ENCODE measurements around the gene COMMD4.
"Not testable (repeated sequence)": the region's sequence is repeated elsewhere in the genome, so short reads cannot be mapped to it uniquely, and the experiment has no call there.

Gene COMMD4

DNA sequence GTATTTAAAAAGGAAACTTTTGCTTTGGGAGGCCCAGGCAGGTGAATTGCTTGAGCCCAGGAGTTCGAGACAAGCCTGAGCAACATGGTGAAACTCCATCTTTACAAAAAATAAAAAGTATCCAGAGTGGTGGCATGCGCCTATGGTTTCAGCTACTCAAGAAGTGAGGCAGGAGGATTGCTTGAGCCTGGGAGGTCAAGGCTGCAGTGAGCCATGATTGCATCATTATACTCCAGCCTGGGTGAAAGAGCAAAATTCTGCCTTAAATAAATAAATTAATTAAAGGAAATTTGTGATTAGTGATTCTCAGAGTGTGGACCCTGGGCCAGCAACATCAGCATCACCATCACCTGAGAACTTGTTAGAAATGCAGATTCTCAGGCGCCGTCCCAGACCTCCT is 9.9 kb upstream of the COMMD4 start:
- CTCF ChIA-PET = interaction anchor here (0.6 kb wide), 1 partner anchor 305 kb away, joined by 3 read pairs; no protein-coding TSS in a partner anchor
- TF ChIP-seq, protein P1, sequence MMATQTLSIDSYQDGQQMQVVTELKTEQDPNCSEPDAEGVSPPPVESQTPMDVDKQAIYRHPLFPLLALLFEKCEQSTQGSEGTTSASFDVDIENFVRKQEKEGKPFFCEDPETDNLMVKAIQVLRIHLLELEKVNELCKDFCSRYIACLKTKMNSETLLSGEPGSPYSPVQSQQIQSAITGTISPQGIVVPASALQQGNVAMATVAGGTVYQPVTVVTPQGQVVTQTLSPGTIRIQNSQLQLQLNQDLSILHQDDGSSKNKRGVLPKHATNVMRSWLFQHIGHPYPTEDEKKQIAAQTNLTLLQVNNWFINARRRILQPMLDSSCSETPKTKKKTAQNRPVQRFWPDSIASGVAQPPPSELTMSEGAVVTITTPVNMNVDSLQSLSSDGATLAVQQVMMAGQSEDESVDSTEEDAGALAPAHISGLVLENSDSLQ (IDR thresholded peaks at IDR 0.05) = no peak
- no peak for TF ChIP-seq SP1 (IDR thresholded peaks at IDR 0.05)
- no peak for TF ChIP-seq FOXA1 (IDR thresholded peaks at IDR 0.05)
- TF ChIP-seq FOXK2 (IDR thresholded peaks at IDR 0.05) = no peak
- no peak for TF ChIP-seq ZNF384 (IDR thresholded peaks at IDR 0.05)
- DNase-seq (ENCODE audit: extremely low spot score) = no peak
- POLR2A ChIA-PET = no interaction called here

DNA sequence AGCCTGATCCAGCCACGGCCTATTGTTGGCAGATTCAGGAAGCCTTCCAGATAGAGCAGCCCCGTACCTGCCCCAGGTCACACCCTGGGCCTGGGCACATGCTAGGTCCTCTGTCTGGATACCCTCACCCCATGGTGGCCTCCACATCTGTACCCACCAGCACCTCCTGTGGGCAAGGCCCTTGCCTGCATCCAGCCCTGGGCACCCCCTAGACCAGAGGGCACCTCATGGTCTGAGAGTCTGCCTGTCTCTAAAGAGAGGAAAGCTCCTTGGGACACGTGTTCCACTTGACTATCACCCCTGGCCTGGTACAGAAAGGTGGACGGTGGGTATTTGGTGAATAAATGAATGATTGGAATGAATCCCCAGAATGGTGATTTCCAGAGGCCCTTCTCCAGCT is 8.9 kb upstream of the COMMD4 start:
- ChIA-PET POLR2A (interaction anchor here (0.7 kb wide), 1 partner anchor 169 kb away, joined by 4 read pairs; no protein-coding TSS in a partner anchor), CTCF (no interaction called here)
- no peak for DNase-seq (ENCODE audit: extremely low spot score)
- TF ChIP-seq SUZ12 (IDR thresholded peaks at IDR 0.05) = no peak
- TF ChIP-seq LEF1 (IDR thresholded peaks at IDR 0.05; ENCODE audit: borderline replicate concordance) = no peak
- TF ChIP-seq CTBP1 (IDR thresholded peaks at IDR 0.05; ENCODE audit: borderline replicate concordance) = no peak
- no peak for TF ChIP-seq L3MBTL2 (conservative IDR thresholded peaks at IDR 0.05)
- TF ChIP-seq ZNF384 (IDR thresholded peaks at IDR 0.05) = no peak
- TF ChIP-seq ARNT (IDR thresholded peaks at IDR 0.05) = no peak
- TF ChIP-seq, protein P1 (IDR thresholded peaks at IDR 0.05) = no peak
- TF ChIP-seq SP1 (IDR thresholded peaks at IDR 0.05) = no peak
- no peak for TF ChIP-seq BHLHE40 (IDR thresholded peaks at IDR 0.05; ENCODE audit: borderline replicate concordance)
- no peak for TF ChIP-seq FOXA1 (IDR thresholded peaks at IDR 0.05)
- no peak for TF ChIP-seq HDGF (IDR thresholded peaks at IDR 0.05; ENCODE audit: borderline replicate concordance)
- TF ChIP-seq ELF4 (IDR thresholded peaks at IDR 0.05) = no peak
- no peak for TF ChIP-seq TARDBP (IDR thresholded peaks at IDR 0.05)

DNA sequence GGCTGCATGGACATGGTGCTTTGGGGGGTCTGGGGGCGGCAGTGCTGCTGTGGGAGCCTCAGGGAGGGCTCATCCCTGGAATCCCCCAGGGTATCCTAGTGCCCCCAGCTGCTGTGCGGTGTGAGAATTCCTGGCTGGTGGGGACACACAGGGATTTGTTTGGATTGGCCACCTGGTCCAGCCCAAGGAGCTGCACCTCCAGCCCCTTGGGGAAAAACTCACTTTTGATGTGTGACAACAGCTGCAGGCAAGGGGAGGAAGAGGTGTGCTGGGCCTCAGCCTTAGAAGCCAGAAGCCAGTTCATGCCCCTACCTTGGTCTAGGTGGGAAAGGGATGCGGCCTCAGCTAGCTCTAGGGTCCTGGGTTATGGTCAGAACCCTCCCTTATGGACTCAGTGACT is 8.4 kb upstream of the COMMD4 start:
- DNase-seq (ENCODE audit: extremely low spot score) = no peak
- CTCF ChIA-PET = interaction anchor here (0.6 kb wide), 1 partner anchor 311 kb away, joined by 3 read pairs; no protein-coding TSS in a partner anchor
- POLR2A ChIA-PET = interaction anchor here (0.7 kb wide), 1 partner anchor 169 kb away, joined by 4 read pairs; no protein-coding TSS in a partner anchor
- TF ChIP-seq FOXM1 (IDR thresholded peaks at IDR 0.05; ENCODE audit: borderline replicate concordance) (no peak), ELF4 (IDR thresholded peaks at IDR 0.05) (no peak), TARDBP (IDR thresholded peaks at IDR 0.05) (no peak)

DNA sequence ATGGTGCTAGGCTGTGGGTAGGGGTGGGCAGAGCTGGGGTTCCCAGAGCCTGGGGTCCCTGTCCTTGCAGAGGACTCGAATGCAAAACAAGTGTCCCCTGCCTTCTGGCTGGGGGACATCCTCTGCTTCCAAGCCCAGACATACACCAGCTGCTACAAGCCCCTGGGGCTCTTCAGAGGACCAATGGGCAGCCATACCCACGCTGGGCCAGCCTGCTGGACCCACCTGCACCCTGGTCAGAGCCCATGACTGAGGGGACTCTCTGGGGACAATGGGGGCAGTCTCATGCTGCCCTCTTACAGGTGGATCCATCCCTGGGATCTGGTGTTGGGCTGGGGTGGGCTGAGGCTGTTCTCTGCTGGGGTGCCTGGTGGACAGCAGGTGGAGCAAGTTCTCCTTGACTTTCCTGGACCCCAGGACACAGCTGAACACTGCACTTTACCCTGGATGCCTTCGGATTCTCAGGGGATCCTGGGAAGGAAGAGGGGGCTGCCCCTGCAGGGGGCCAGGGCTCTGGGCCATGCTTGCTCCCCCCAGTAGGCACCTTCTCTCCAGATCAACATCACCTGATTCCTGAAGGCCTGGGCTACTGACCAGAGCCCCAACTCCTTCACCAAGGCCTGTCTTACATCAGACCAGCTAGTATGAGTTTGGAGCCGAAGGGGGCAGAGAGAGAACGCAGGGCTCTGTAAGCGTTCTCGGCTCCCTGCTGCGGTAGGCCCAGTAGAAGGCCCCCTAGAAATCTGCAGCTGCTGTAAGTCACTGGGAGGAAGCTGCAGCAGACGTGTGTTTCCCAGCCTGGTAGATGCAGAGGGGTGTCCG is 7.2 kb upstream of the COMMD4 start:
- ChIA-PET CTCF (interaction anchor here (1.3 kb wide), 1 partner anchor 9 kb away, joined by 4 read pairs; no protein-coding TSS in a partner anchor), POLR2A (no interaction called here)
- no peak for DNase-seq (ENCODE audit: extremely low spot score)
- TF ChIP-seq ARNT (IDR thresholded peaks at IDR 0.05) (no peak), ZNF384 (IDR thresholded peaks at IDR 0.05) (no peak), SP1 (IDR thresholded peaks at IDR 0.05) (no peak), FOXK2 (IDR thresholded peaks at IDR 0.05) (no peak), FOXA1 (IDR thresholded peaks at IDR 0.05) (no peak), LEF1 (IDR thresholded peaks at IDR 0.05; ENCODE audit: borderline replicate concordance) (no peak), CTBP1 (IDR thresholded peaks at IDR 0.05; ENCODE audit: borderline replicate concordance) (no peak), HDGF (IDR thresholded peaks at IDR 0.05; ENCODE audit: borderline replicate concordance) (no peak), BHLHE40 (IDR thresholded peaks at IDR 0.05; ENCODE audit: borderline replicate concordance) (no peak), TARDBP (IDR thresholded peaks at IDR 0.05) (no peak), FOXM1 (IDR thresholded peaks at IDR 0.05; ENCODE audit: borderline replicate concordance) (no peak), NFRKB (IDR thresholded peaks at IDR 0.05) (no peak), L3MBTL2 (conservative IDR thresholded peaks at IDR 0.05) (no peak), SUZ12 (IDR thresholded peaks at IDR 0.05) (no peak), ELF4 (IDR thresholded peaks at IDR 0.05) (no peak)
- TF ChIP-seq, protein P1 (IDR thresholded peaks at IDR 0.05) = no peak

DNA sequence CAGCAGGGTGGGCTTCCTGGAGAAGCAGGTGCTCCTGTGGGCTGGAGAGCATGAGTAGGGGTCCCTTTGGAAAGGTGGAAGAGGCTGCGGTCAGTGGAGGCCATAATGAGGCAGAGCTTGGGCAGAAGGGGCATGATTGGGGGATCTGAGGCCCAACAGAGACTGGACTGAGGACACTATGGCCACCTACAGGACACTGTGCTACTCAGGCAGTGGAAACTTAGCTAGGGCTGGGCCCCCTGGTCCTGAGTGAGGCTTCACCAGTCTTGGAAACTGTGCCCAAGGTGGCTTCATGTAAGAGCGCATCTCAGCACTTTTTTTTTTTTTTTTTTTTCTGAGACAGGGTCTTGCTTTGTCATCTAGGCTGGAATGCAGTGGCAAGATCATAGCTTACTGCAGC is 6.3 kb upstream of the COMMD4 start:
- TF ChIP-seq BHLHE40 (IDR thresholded peaks at IDR 0.05; ENCODE audit: borderline replicate concordance) = no peak
- TF ChIP-seq FOXM1 (IDR thresholded peaks at IDR 0.05; ENCODE audit: borderline replicate concordance) = no peak
- no peak for TF ChIP-seq ARNT (IDR thresholded peaks at IDR 0.05)
- TF ChIP-seq FOXA1 (IDR thresholded peaks at IDR 0.05) = no peak
- TF ChIP-seq, protein P1 (IDR thresholded peaks at IDR 0.05) = no peak
- CTCF ChIA-PET = interaction anchor here (0.8 to 1.3 kb wide), 2 partner anchors 10 to 38 kb away, joined by 4 read pairs; no protein-coding TSS in a partner anchor
- DNase-seq (ENCODE audit: extremely low spot score) = no peak
- POLR2A ChIA-PET = no interaction called here

DNA sequence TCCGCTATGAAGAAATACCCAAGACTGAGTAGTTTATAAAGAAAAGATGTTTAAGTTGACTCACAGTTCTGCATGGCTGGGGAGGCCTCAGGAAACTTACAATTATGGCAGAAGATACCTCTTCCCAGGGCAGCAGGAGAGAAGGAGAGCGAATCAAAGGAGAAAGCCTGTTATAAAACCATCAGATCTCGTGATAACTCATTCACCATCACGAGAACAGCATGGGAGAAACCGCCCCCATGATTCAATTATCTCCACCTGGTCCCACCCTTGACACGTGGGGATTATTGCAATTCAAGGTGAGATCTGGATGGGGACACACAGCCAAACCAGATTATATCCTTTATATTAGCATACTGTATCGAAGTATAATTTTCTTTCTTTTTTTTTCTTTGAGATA is 3.8 kb upstream of the COMMD4 start:
- DNase-seq (ENCODE audit: extremely low spot score); POLR2A ChIA-PET; CTCF ChIA-PET: not testable (repeated sequence)

DNA sequence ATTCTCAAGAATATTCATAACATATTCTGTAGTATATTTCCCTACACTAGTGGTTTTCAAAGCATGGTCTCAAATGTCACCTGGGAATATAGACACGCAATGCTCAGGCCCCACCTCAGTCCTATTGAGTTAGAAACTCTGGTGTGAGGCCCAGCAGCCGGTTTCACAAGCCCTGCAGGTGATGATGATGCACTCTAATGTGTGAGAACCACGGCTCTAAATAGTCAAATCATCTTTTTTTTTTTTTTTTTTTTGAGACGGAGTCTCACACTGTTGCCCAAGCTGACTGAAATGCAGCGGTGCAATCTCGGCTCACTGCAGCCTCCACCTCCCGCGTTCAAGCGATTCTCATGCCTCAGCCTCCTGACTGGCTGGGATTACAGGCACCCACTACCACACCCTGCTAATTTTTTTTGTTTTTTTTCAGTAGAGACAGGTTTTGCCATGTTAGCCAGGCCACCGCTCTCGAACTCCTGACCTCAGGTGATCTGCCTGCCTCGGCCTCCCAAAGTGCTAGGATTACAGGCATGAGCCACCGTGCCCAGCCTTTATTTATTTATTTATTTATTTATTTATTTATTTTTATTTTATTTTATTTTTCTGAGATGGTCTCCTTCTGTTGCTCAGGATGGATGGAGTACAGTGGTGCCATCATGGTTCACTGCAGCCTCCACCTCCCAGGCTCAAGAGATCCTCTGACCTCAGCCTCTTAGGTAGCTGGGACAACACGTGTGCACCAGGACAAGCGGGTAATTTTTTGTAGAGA is 2.0 kb upstream of the COMMD4 start:
- ChIA-PET POLR2A (interaction anchor here (2.3 kb wide), 1 partner anchor 14 kb away, joined by 13 read pairs; the partner anchor contains the start of gene NEIL1), CTCF (interaction anchor here (0.7 to 1.7 kb wide), 2 partner anchors 34 to 305 kb away, joined by 3 to 9 read pairs; no protein-coding TSS in a partner anchor)
- DNase-seq (ENCODE audit: extremely low spot score) = not testable (repeated sequence)
